OCI-LY7 (cell line): ENCODE measurements around the gene FUT7.

Experiments used
- CTCF ChIP-seq: fragments of 200-600 bp; sonication (generic); conservative IDR thresholded peaks from 2 replicates; pipeline ENCODE4 v1.5.1; 2014; ENCODE audit warnings: mild to moderate bottlenecking, antibody characterized with exemption, low read length, moderate library complexity, mixed read lengths
- EZH2phosphoT487 ChIP-seq: fragments of 200-600 bp; sonication (generic); IDR thresholded peaks from 2 replicates; pipeline ENCODE4 v1.6.1; 2018; ENCODE audit warnings: low read depth, borderline replicate concordance, mild to moderate bottlenecking, mixed run types, antibody characterized with exemption, low read length, moderate library complexity, mixed read lengths

GRCh38 chr9:137076636-137077009, 44.7 kb upstream of the FUT7 start:
- no peak for TF ChIP-seq CTCF
- TF ChIP-seq EZH2phosphoT487 = no peak
